ENCODE data around the gene APOBEC3F. TPM values are rescaled to one million over a fixed set of nuclear protein-coding genes. Genes with fewer than 3 reads are reported as not detected.
"Not testable (repeated sequence)": the region's sequence is repeated elsewhere in the genome, so short reads cannot be mapped to it uniquely, and the experiment has no call there.

APOBEC3F gene
- polyA plus RNA-seq, 2 of the 4 experiments (the other 2 are of a cell fraction), result 2.9 to 3.3 TPM

GRCh38 chr22:39017596-39018365 lies 22.9 kb upstream of the APOBEC3F start:
- FAIRE-seq, result no peak
- no peak for ATAC-seq
- ChIA-PET POLR2A (no interaction called here), CTCF (no interaction called here)
- H3K27ac ChIP-seq, result no peak overlapping the region
- TF ChIP-seq NR3C1 (IDR thresholded peaks at IDR 0.05) (no peak), FOXS1 (CRISPR knock-in tag; IDR thresholded peaks at IDR 0.05) (no peak), RNF2 (IDR thresholded peaks at IDR 0.05; ENCODE audit: borderline replicate concordance, low read depth) (no peak), FOSL2 (IDR thresholded peaks at IDR 0.05) (no peak), FOSL2 (CRISPR knock-in tag; IDR thresholded peaks at IDR 0.05) (no peak), GATA3 (IDR thresholded peaks at IDR 0.05; ENCODE audit: borderline replicate concordance) (no peak), RCOR1 (IDR thresholded peaks at IDR 0.05; ENCODE audit: low read depth, low read length) (no peak), BCL3 (IDR thresholded peaks at IDR 0.05) (no peak)
- H3K4me1 ChIP-seq, result peaks cover 13% of the 10 kb centered on the region
- 83% methylated on average over 14 of the region's 18 CpGs for WGBS (ENCODE audit: missing lambda C conversion rate)
- H3K4me2 ChIP-seq, result no peak overlapping the region
- DNase-seq (ENCODE audit: low read depth in 1 of 2, low spot score in 1 of 2), result no peak
- no peak overlapping the region for H3K4me3 ChIP-seq
- no peaks in the 10 kb centered on the region for H3K9me3 ChIP-seq

GRCh38 chr22:39020021-39020651 lies 20.5 kb upstream of the APOBEC3F start:
- FAIRE-seq; H3K4me3 ChIP-seq; H3K4me1 ChIP-seq; CTCF ChIA-PET; POLR2A ChIA-PET; H3K27ac ChIP-seq; DNase-seq (ENCODE audit: low read depth in 1 of 2, low spot score in 1 of 2); H3K9me3 ChIP-seq; H3K4me2 ChIP-seq: not testable (repeated sequence)
- 84% methylated on average over 15 of the region's 15 CpGs for WGBS (ENCODE audit: missing lambda C conversion rate)
- ATAC-seq, result peak in 1 of 2 experiments; percentile 23; a peak in 1 of 6 replicates

GRCh38 chr22:39021552-39022250 lies 19.0 kb upstream of the APOBEC3F start:
- WGBS (ENCODE audit: missing lambda C conversion rate), result 93% methylated on average over 8 of the region's 9 CpGs
- Histone ChIP-seq H3K9me3 (no peaks in the 10 kb centered on the region), H3K4me1 (no peaks in the 10 kb centered on the region), H3K4me2 (no peak overlapping the region), H3K4me3 (no peak overlapping the region), H3K27ac (no peak overlapping the region)
- ATAC-seq (no peak), DNase-seq (ENCODE audit: low read depth in 1 of 2, low spot score in 1 of 2) (no peak), FAIRE-seq (no peak)
- ChIA-PET POLR2A (no interaction called here), CTCF (interaction anchor here (1.3 kb wide), 1 partner anchor 253 kb away, joined by 3 read pairs; no protein-coding TSS in a partner anchor)
- TF ChIP-seq CHD4 (IDR thresholded peaks at IDR 0.05; ENCODE audit: borderline replicate concordance), result no peak
- TF ChIP-seq EHMT2 (IDR thresholded peaks at IDR 0.05; ENCODE audit: low read depth), result no peak
- TF ChIP-seq HEYL (CRISPR knock-in tag; IDR thresholded peaks at IDR 0.05), result no peak
- TF ChIP-seq HMGXB4 (CRISPR knock-in tag; IDR thresholded peaks at IDR 0.05; ENCODE audit: borderline replicate concordance), result no peak
- no peak for TF ChIP-seq TFCP2L1 (CRISPR knock-in tag; IDR thresholded peaks at IDR 0.05)
- no peak for TF ChIP-seq RNF2 (IDR thresholded peaks at IDR 0.05; ENCODE audit: borderline replicate concordance, low read depth)
- TF ChIP-seq ZC3H11A (IDR thresholded peaks at IDR 0.05), result no peak
- no peak for TF ChIP-seq NFE2L2 (conservative IDR thresholded peaks at IDR 0.05; ENCODE audit: low read length)
- TF ChIP-seq SREBF2 (IDR thresholded peaks at IDR 0.05), result no peak
- no peak for TF ChIP-seq GATA3 (IDR thresholded peaks at IDR 0.05; ENCODE audit: borderline replicate concordance)
